Skeletal muscle tissue (tissue), 5 donors: ENCODE results near the gene NBEAL1. TPM values are rescaled to one million over a fixed set of nuclear protein-coding genes. Genes with fewer than 3 reads are reported as not detected.

ENCODE experiments used
- H3K27ac ChIP-seq: one replicate; pipeline ENCODE4 v1.7.0; 2013; ENCODE audit warnings: mild to moderate bottlenecking, low read depth, low read length, inconsistent platforms
- H3K27me3 ChIP-seq, 3 donors: one replicate each; pipeline ENCODE4 v1.7.0; 2013; ENCODE audit warnings: low read length in 3 of 3; ENCODE audit not compliant: control insufficient read depth in 3 of 3, insufficient read depth in 3 of 3
- H3K36me3 ChIP-seq, 3 donors: one replicate each; pipeline ENCODE4 v1.7.0; 2013; ENCODE audit warnings: low read length in 3 of 3; ENCODE audit not compliant: control insufficient read depth in 3 of 3, insufficient read depth in 3 of 3
- H3K4me1 ChIP-seq, 3 donors: one replicate each; pipeline ENCODE4 v1.7.0; 2013; ENCODE audit warnings: low read length in 3 of 3, mild to moderate bottlenecking in 3 of 3; ENCODE audit not compliant: control insufficient read depth in 3 of 3, insufficient read depth in 3 of 3
- H3K4me3 ChIP-seq, 3 donors: one replicate each; pipeline ENCODE4 v1.7.0; 2013; ENCODE audit warnings: low read length in 3 of 3
- H3K9ac ChIP-seq, 3 donors: one replicate each; pipeline ENCODE4 v1.7.0; 2013; ENCODE audit warnings: low read length in 3 of 3, mild to moderate bottlenecking in 3 of 3, moderate library complexity in 2 of 3, low read depth in 1 of 3
- H3K9me3 ChIP-seq, 3 donors: one replicate each; pipeline ENCODE4 v1.7.0; 2013; ENCODE audit warnings: low read length in 3 of 3; ENCODE audit not compliant: control insufficient read depth in 3 of 3
- small RNA-seq: library from RNA; depleted of rRNA; stranded (forward); fragments of <200 nt; gene quantifications from one replicate; pipeline ENCODE3, GENCODE V24; 2014
- total RNA-seq: library from RNA; depleted of rRNA; stranded (reverse); fragments of >200 nt; gene quantifications from one replicate; pipeline ENCODE4 v1.2.3, GENCODE V29; 2014
- donor health status: Osteomylitis.

NBEAL1 gene
- total RNA-seq, 1 donor from 2014 or later: 29.2 TPM

GRCh38 chr2:203261326-203262159 is 246.9 kb downstream of the NBEAL1 start:
- Histone ChIP-seq H3K4me3 (no peak overlapping the region), H3K4me1 (no peaks in the 10 kb centered on the region), H3K9me3 (no peaks in the 10 kb centered on the region), H3K27ac (no peak overlapping the region), H3K9ac (no peak overlapping the region), H3K36me3 (peaks cover 4 to 12% (median 9%) of the 10 kb centered on the region in 3 donors), H3K27me3 (no peaks in the 10 kb centered on the region)

Small RNAs within 50 kb of the gene (small RNA-seq; reads per million reads assigned to genes)
- gene AC010900.2 (not detected), gene RF00408 (not detected), gene RN7SL670P (not detected)

Other genes with a start within 250 kb of the NBEAL1 start
- 9.9 TPM for gene ICA1L, start 143.1 kb upstream of the NBEAL1 start, total RNA-seq
- 32.9 TPM for gene WDR12, start 103.2 kb upstream of the NBEAL1 start, total RNA-seq
- gene CARF, start 102.6 kb upstream of the NBEAL1 start, total RNA-seq: 14.6 TPM
- 30.8 TPM for gene CYP20A1, start 224.1 kb downstream of the NBEAL1 start, total RNA-seq